ENCODE data around the gene ABCC4. TPM values are rescaled to one million over a fixed set of nuclear protein-coding genes. Genes with fewer than 3 reads are reported as not detected.

Gene ABCC4
- total and polyA plus RNA-seq, 2 donors from 2014 or later: 11.3 to 52.4 TPM

DNA sequence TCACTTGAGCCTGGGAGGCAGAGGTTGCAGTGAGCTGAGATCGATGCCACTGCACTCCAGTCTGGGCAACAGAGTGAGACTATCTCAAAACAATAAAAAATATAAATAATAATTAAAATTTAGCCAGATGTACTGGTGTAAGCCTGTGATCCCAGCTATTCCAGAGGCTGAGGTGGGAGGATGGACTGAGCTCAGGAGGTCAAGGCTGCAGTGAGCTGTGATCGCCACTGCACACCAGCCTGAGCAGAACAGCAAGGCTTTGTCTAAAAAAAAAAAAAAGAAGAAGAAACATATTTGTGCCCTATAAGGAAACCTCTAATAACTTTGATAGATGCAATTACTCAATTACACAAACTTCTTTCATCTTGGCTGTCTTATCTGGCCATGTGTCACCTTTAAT is 52.3 kb downstream of the ABCC4 start:
- DNase-seq: no peak
- no peaks in the 10 kb centered on the region for H3K9me3 ChIP-seq (ENCODE audit: control insufficient read depth in 2 of 3, insufficient read depth in 1 of 3, low read length in 3 of 3)
- H3K27me3 ChIP-seq (ENCODE audit: control insufficient read depth, insufficient read depth, low read length): no peaks in the 10 kb centered on the region
- no peak for TF ChIP-seq CTCF (IDR thresholded peaks at IDR 0.05; ENCODE audit: borderline replicate concordance, extremely low read depth, insufficient read depth)
- intact Hi-C loops (cut with DNase I): no loop called here
- peaks cover 0 to 15% (median 2%) of the 10 kb centered on the region in 3 donors for H3K4me1 ChIP-seq (ENCODE audit: control insufficient read depth in 2 of 3, insufficient read depth in 2 of 3, low read depth in 1 of 3, low read length in 3 of 3)
- no peak overlapping the region for H3K9ac ChIP-seq (ENCODE audit: low read length in 3 of 3)
- H3K27ac ChIP-seq (ENCODE audit: low read depth in 2 of 2, low read length in 2 of 2): no peak overlapping the region
- no peaks in the 10 kb centered on the region for H3K36me3 ChIP-seq (ENCODE audit: control insufficient read depth in 2 of 3, insufficient read depth in 3 of 3, low read length in 3 of 3)
- no peak overlapping the region for H3K4me3 ChIP-seq (ENCODE audit: low read length in 3 of 3)
- FAIRE-seq: no peak

DNA sequence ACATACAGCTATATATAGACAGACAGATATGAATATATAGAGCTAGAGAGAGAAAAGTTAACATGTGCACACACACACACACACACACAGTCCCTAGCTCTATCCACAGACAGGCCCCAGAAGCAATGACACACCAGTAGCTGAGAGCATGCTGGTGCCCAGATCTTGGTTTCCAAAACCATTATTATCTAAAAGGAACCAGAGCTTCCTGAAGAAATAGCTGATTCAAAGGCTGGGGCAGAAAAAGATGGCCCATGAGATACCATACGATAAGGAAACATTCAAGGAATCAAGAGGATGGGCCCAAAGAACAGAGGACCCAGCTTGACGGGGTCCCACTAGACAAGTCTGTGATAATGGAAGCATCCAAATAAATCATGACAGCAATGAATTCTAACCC is 53.4 kb downstream of the ABCC4 start:
- Histone ChIP-seq H3K4me3 (ENCODE audit: low read length in 3 of 3) (no peak overlapping the region), H3K9me3 (ENCODE audit: control insufficient read depth in 2 of 3, insufficient read depth in 1 of 3, low read length in 3 of 3) (no peaks in the 10 kb centered on the region), H3K9ac (ENCODE audit: low read length in 3 of 3) (no peak overlapping the region), H3K36me3 (ENCODE audit: control insufficient read depth in 2 of 3, insufficient read depth in 3 of 3, low read length in 3 of 3) (no peaks in the 10 kb centered on the region), H3K4me1 (ENCODE audit: control insufficient read depth in 2 of 3, insufficient read depth in 2 of 3, low read depth in 1 of 3, low read length in 3 of 3) (peaks cover 0 to 14% (median 2%) of the 10 kb centered on the region in 3 donors), H3K27ac (ENCODE audit: low read depth in 2 of 2, low read length in 2 of 2) (no peak overlapping the region), H3K27me3 (ENCODE audit: control insufficient read depth, insufficient read depth, low read length) (no peaks in the 10 kb centered on the region)
- TF ChIP-seq CTCF (IDR thresholded peaks at IDR 0.05; ENCODE audit: borderline replicate concordance, extremely low read depth, insufficient read depth): no peak
- intact Hi-C loops (cut with DNase I): no loop called here
- FAIRE-seq (no peak), DNase-seq (no peak)

DNA sequence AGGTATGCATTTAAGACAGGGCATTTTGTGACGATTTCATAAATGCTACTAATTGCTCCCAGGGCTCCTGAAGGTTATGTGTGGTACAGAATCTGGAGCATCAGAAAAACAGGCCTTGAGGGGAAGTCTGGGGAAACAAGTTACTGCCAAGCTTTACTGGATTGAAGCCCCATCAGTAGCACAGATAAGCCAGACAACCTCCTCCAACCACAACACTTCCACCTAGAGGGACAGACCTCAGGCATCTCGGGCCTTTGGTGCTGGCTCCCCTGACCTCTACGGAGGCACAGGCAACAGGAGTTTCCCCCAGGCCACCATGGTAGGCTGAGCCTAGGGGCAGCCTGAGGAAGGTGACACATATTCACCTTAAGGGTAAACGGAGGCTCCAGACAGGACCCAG is 54.1 kb downstream of the ABCC4 start:
- intact Hi-C loops (cut with DNase I): no loop called here
- DNase-seq (no peak), FAIRE-seq (no peak)
- no peak for TF ChIP-seq CTCF (IDR thresholded peaks at IDR 0.05; ENCODE audit: borderline replicate concordance, extremely low read depth, insufficient read depth)
- Histone ChIP-seq H3K27ac (ENCODE audit: low read depth in 2 of 2, low read length in 2 of 2) (no peak overlapping the region), H3K36me3 (ENCODE audit: control insufficient read depth in 2 of 3, insufficient read depth in 3 of 3, low read length in 3 of 3) (no peaks in the 10 kb centered on the region), H3K4me1 (ENCODE audit: control insufficient read depth in 2 of 3, insufficient read depth in 2 of 3, low read depth in 1 of 3, low read length in 3 of 3) (peaks cover 0 to 9% (median 2%) of the 10 kb centered on the region in 3 donors), H3K9ac (ENCODE audit: low read length in 3 of 3) (no peak overlapping the region), H3K27me3 (ENCODE audit: control insufficient read depth, insufficient read depth, low read length) (no peaks in the 10 kb centered on the region), H3K4me3 (ENCODE audit: low read length in 3 of 3) (no peak overlapping the region), H3K9me3 (ENCODE audit: control insufficient read depth in 2 of 3, insufficient read depth in 1 of 3, low read length in 3 of 3) (no peaks in the 10 kb centered on the region)

All from kidney (tissue), 14 donors.